K562 (cell line): ENCODE results near the gene SPATA32. TPM values are rescaled to one million over a fixed set of nuclear protein-coding genes. Genes with fewer than 3 reads are reported as not detected.

Source experiments
- ATAC-seq: fragments of 200-7000 bp; cut with Tn5 transposase; 3 replicates; pipeline ENCODE4 v1.9.1; 2020; ENCODE audit warnings: moderate library complexity
- BruUV-seq: library from RNA; stranded (reverse); fragments of 400-500 nt; replicated peaks from 2 replicates; lab custom pipeline; 2021; lab: Mats Ljungman, UMichigan
- CTCF ChIA-PET: fragments of 300-600 bp; formaldehyde crosslinking; extraction: SDS; loops from one replicate; lab custom pipeline; 2021; ENCODE audit warnings: low intra/inter-chr PET ratio; lab: Yijun Ruan, JAX
- POLR2A ChIA-PET: fragments of 300-600, 350-650 bp; sonication (Branson Sonifier 250); formaldehyde crosslinking; extraction: SDS; loops from one replicate; lab custom pipeline; 2021; ENCODE audit warnings: antibody characterized with exemption, inconsistent platforms; lab: Yijun Ruan, JAX
- DNase-seq, 4 experiments: peaks; one replicate each; pipeline versions ENCODE4 v3.0.0 to v3.0.0-alpha.2; 2011 to 2018; ENCODE audit warnings: low spot score in 3 of 4, mixed read lengths in 3 of 4; ENCODE audit errors: extremely low read depth in 1 of 4
- FAIRE-seq: peaks from 2 replicates; lab custom pipeline; 2011; peaks lifted over from hg19 to GRCh38; lab: Jason Lieb, UNC
- H2AFZ ChIP-seq: 2 replicates; pipeline ENCODE4 v1.6.0; 2011; ENCODE audit warnings: low read depth, low read length, control low read depth, inconsistent platforms
- H3K27ac ChIP-seq: fragments of 200-600 bp; 3 replicates; pipeline ENCODE4 v1.8.0; 2011; ENCODE audit warnings: low read depth, mild to moderate bottlenecking, control low read depth, inconsistent platforms, low read length, moderate library complexity, mixed read lengths; ENCODE audit errors: extremely low read depth
- H3K27me3 ChIP-seq, 2 experiments: fragments of 300-600 bp in 1 of 2; 2 replicates in 1 of 2; 3 replicates in 1 of 2; pipeline versions ENCODE4 v1.6.0 to v1.8.0; 2011; ENCODE audit warnings: inconsistent platforms in 2 of 2, low read length in 2 of 2, mild to moderate bottlenecking in 1 of 2, mixed read lengths in 1 of 2, moderate library complexity in 1 of 2; ENCODE audit not compliant: control insufficient read depth in 2 of 2, insufficient read depth in 2 of 2
- H3K36me3 ChIP-seq: fragments of 300-600 bp; 3 replicates; pipeline ENCODE4 v1.8.0; 2011; ENCODE audit warnings: mild to moderate bottlenecking, low read length, inconsistent platforms; ENCODE audit not compliant: control insufficient read depth, insufficient read depth
- H3K4me1 ChIP-seq, 2 experiments: fragments of 200-600 bp in 1 of 2; replicated peaks in 1 of 2; 2 replicates in 1 of 2; 3 replicates in 1 of 2; pipeline versions ENCODE4 v1.5.1 to v1.8.0; 2011; ENCODE audit warnings: inconsistent platforms in 2 of 2, low read length in 2 of 2, mild to moderate bottlenecking in 1 of 2, mixed read lengths in 1 of 2, moderate library complexity in 1 of 2; ENCODE audit not compliant: control insufficient read depth in 2 of 2, insufficient read depth in 2 of 2
- H3K4me2 ChIP-seq: 2 replicates; pipeline ENCODE4 v1.6.1; 2011; ENCODE audit warnings: low read length, control low read depth, inconsistent platforms, mixed read lengths; ENCODE audit not compliant: insufficient read depth
- H3K4me3 ChIP-seq: fragments of 200-600 bp; sonication (generic), shearing (Covaris generic); 2 replicates; pipeline ENCODE4 v1.5.1; 2016; ENCODE audit warnings: control low read depth, inconsistent platforms
- H3K79me2 ChIP-seq: fragments of 200-600 bp; 3 replicates; pipeline ENCODE4 v1.8.0; 2011; ENCODE audit warnings: low read length, inconsistent platforms; ENCODE audit not compliant: control insufficient read depth, insufficient read depth
- H3K9ac ChIP-seq, 2 experiments: 2 replicates each; pipeline versions ENCODE4 v1.6.0 to v1.6.1; 2011; ENCODE audit warnings: low read depth in 2 of 2, low read length in 2 of 2, control low read depth in 1 of 2, inconsistent platforms in 1 of 2, mild to moderate bottlenecking in 1 of 2, mixed read lengths in 1 of 2; ENCODE audit not compliant: insufficient read depth in 1 of 2
- H3K9me1 ChIP-seq: one replicate; pipeline ENCODE4 v1.6.0; 2011; ENCODE audit warnings: inconsistent platforms, mild to moderate bottlenecking, low read length, moderate library complexity; ENCODE audit not compliant: control insufficient read depth, insufficient read depth
- H3K9me3 ChIP-seq: replicated peaks from 2 replicates; pipeline ENCODE4 v1.5.1; 2011; ENCODE audit warnings: low read depth, low read length, inconsistent platforms; ENCODE audit not compliant: control insufficient read depth, insufficient read depth
- H4K20me1 ChIP-seq: replicated peaks from 2 replicates; pipeline ENCODE4 v1.6.1; 2011; ENCODE audit warnings: low read length, inconsistent platforms, mixed read lengths; ENCODE audit not compliant: control insufficient read depth, insufficient read depth
- BCLAF1 ChIP-seq, 2 experiments: fragments of 450-650 bp in 1 of 2; IDR thresholded peaks; 2 replicates each; pipeline ENCODE4 v1.6.1; 2011 to 2017; ENCODE audit warnings: low read depth in 2 of 2, antibody characterized with exemption in 1 of 2, borderline replicate concordance in 1 of 2, low read length in 1 of 2, mild to moderate bottlenecking in 1 of 2, mixed read lengths in 1 of 2; ENCODE audit not compliant: control insufficient read depth in 1 of 2
- CTCF ChIP-seq, 3 experiments: IDR thresholded peaks in 2 of 3; conservative IDR thresholded peaks in 1 of 3; 2 replicates each; pipeline ENCODE4 v1.5.1; 2011 to 2012; ENCODE audit warnings: low read length in 3 of 3, mild to moderate bottlenecking in 3 of 3, control low read depth in 2 of 3, improper control_type of control experiment in 1 of 3, inconsistent platforms in 1 of 3, low read depth in 1 of 3, mixed read lengths in 1 of 3, moderate library complexity in 1 of 3; ENCODE audit not compliant: insufficient read depth in 2 of 3
- ESRRA ChIP-seq: fragments of 450-650 bp; IDR thresholded peaks from 2 replicates; pipeline ENCODE4 v1.6.1; 2014; ENCODE audit warnings: low read depth, mild to moderate bottlenecking, moderate library complexity, borderline replicate concordance
- LCOR ChIP-seq: sonication (generic); formaldehyde crosslinking; IDR thresholded peaks from 2 replicates; pipeline ENCODE4 v1.8.0; 2022; ENCODE audit warnings: mild to moderate bottlenecking, missing genetic modification reagents
- MAZ ChIP-seq, 2 experiments: fragments of 450-650 bp in 1 of 2; sonication (generic) in 1 of 2; formaldehyde crosslinking; IDR thresholded peaks in 1 of 2; conservative IDR thresholded peaks in 1 of 2; 2 replicates each; pipeline versions ENCODE4 v1.4.0 to v1.5.0; 2020; ENCODE audit warnings: mild to moderate bottlenecking in 1 of 2, missing genetic modification reagents in 1 of 2
- NFIC ChIP-seq: fragments of 450-650 bp; IDR thresholded peaks from 2 replicates; pipeline ENCODE4 v1.6.1; 2017; ENCODE audit warnings: mild to moderate bottlenecking, inconsistent platforms
- PATZ1 ChIP-seq: fragments of 250-450 bp; sonication (Bioruptor Pico); IDR thresholded peaks from 2 replicates; pipeline ENCODE4 v1.5.0; 2020; ENCODE audit warnings: mild to moderate bottlenecking, borderline replicate concordance
- RAD21 ChIP-seq, 2 experiments: fragments of 250-450 bp in 1 of 2; fragments of 450-650 bp in 1 of 2; sonication (Bioruptor Pico) in 1 of 2; formaldehyde crosslinking in 1 of 2; IDR thresholded peaks in 1 of 2; conservative IDR thresholded peaks in 1 of 2; 2 replicates each; pipeline versions ENCODE4 v1.4.0 to v1.8.0; 2020 to 2022; ENCODE audit warnings: mild to moderate bottlenecking in 2 of 2, moderate library complexity in 1 of 2
- SMC3 ChIP-seq: conservative IDR thresholded peaks from 2 replicates; pipeline ENCODE4 v1.6.1; 2011; ENCODE audit warnings: low read depth, low read length, improper control_type of control experiment; ENCODE audit not compliant: insufficient read depth
- SNRNP70 ChIP-seq: fragments of 200-400 bp; formaldehyde crosslinking; optimal IDR thresholded peaks from 2 replicates; pipeline ENCODE3; 2017; ENCODE audit warnings: low read depth, low read length
- ZNF644 ChIP-seq: fragments of 200-800 bp; sonication (Bioruptor generic); IDR thresholded peaks from 2 replicates; pipeline ENCODE4 v1.6.1; 2016; ENCODE audit warnings: low read depth, missing genetic modification characterization, missing compliant biosample characterization
- ZNF79 ChIP-seq: fragments of 250-450 bp; sonication (Bioruptor Pico); IDR thresholded peaks from 2 replicates; pipeline ENCODE4 v1.4.0; 2020; ENCODE audit warnings: low read depth, mild to moderate bottlenecking, moderate library complexity
- WGBS: fragments of 100-300 bp; shearing (Covaris generic); methylation state at CpG from one replicate; pipeline ENCODE4 v1.1.6; 2016; ENCODE audit warnings: low coverage, mixed read lengths; ENCODE audit not compliant: insufficient coverage; ENCODE audit errors: missing lambda C conversion rate; 5-methylcytosine and 5-hydroxymethylcytosine counted together
- in situ Hi-C: fragments of 300-500 bp; cut with MboI; formaldehyde crosslinking; loops from 4 replicates; pipeline ENCODE4 v1.15.0; 2018; ENCODE audit warnings: inconsistent platforms, mixed read lengths
- intact Hi-C: fragments of 100-400 bp; cut with micrococcal nuclease; formaldehyde crosslinking; loops from 2 replicates; pipeline ENCODE4 v1.14.2; 2022
- polyA plus RNA-seq, 8 experiments: library from polyadenylated mRNA; depleted of rRNA in 4 of 8; stranded (reverse) in 5 of 8; unstranded in 3 of 8; fragments of >200 nt; fragmentation: Nextera tagmentation in 2 of 8; fragmentation: Illumina TruSeq in 1 of 8; extraction: Ambion mirVana in 2 of 8; extraction: Trizol in 1 of 8; gene quantifications; 2 replicates each; pipeline versions ENCODE4 v1.2.1 to v1.2.3, GENCODE V29; 2011 to 2014; ENCODE audit warnings: inconsistent platforms in 1 of 8, missing spikeins in 1 of 8
- total RNA-seq, 7 experiments: library from RNA; depleted of rRNA in 6 of 7; stranded (reverse); fragments of >200 nt in 6 of 7; fragmentation: Illumina TruSeq in 2 of 7; extraction: Trizol in 2 of 7; gene quantifications; 2 replicates each; pipeline versions ENCODE4 v1.2.1 to v1.2.3, GENCODE V29; 2011 to 2021; ENCODE audit warnings: low replicate concordance in 1 of 7

Gene SPATA32
- total and polyA plus RNA-seq, 9 of the 15 experiments (the other 6 are each of a cell fraction or from before 2014, with no cell fraction given): 0.03 to 0.06 TPM; not detected in 7

- Histone ChIP-seq H3K27ac (no peak overlapping the region), H2AFZ (no peak overlapping the region), H3K9me3 (no peaks in the 10 kb centered on the region), H3K4me3 (no peak overlapping the region), H3K4me1 (peaks cover 0 to 7% of the 10 kb centered on the region in 2 experiments; a peak in 1 of 5 replicates), H4K20me1 (0 out of 2 replicates have a peak, but pooled peaks cover 3% of the 10 kb centered on the region), H3K9ac (peak overlapping the region in 1 of 2 experiments; percentile 64; a peak in 1 of 4 replicates), H3K9me1 (no peaks in the 10 kb centered on the region), H3K36me3 (peaks cover 72% of the 10 kb centered on the region), H3K4me2 (no peak overlapping the region), H3K79me2 (no peaks in the 10 kb centered on the region), H3K27me3 (no peaks in the 10 kb centered on the region)
- POLR2A ChIA-PET: interaction anchor here (0.6 to 1.2 kb wide), 3 partner anchors 118 to 203 kb away, joined by 3 to 4 read pairs (median 3); partner anchors contain the start of gene HEXIM1
- CTCF ChIA-PET: interaction anchor here (0.6 to 2.7 kb wide), 5 partner anchors 52 to 136 kb away, joined by 3 to 20 read pairs (median 4); partner anchors contain the start of gene ACBD4
- peak; percentile 99 for ATAC-seq
- 52% methylated on average over 13 of the region's 13 CpGs for WGBS
- no peak for FAIRE-seq
- no TSS peak for BruUV-seq
- DNase-seq: peak; percentile 65 to 79 (median 75)
- intact Hi-C loops: no loop called here
- in situ Hi-C loops: no loop called here
- TF ChIP-seq LCOR (CRISPR knock-in tag): 0 out of 2 replicates have a peak, but pooled peaks have one; percentile 24
- 0 out of 2 replicates have a peak, but pooled peaks have one; percentile 21 for TF ChIP-seq ESRRA
- TF ChIP-seq SMC3: peak; percentile 61
- TF ChIP-seq NFIC: no peak
- peak; percentile 79 to 90 (median 90) for TF ChIP-seq CTCF (IDR thresholded peaks at IDR 0.05 in 2 of 3, conservative IDR thresholded peaks at IDR 0.05 in 1 of 3; ENCODE audit: insufficient read depth in 2 of 3, low read depth in 1 of 3, low read length in 3 of 3)
- no peak for TF ChIP-seq ZNF79 (CRISPR knock-in tag)
- peak; percentile 51 to 77 for TF ChIP-seq RAD21 (CRISPR knock-in tag; conservative IDR thresholded peaks at IDR 0.05 in 1 of 2, IDR thresholded peaks at IDR 0.05 in 1 of 2)
- no peak for TF ChIP-seq PATZ1 (CRISPR knock-in tag)
- TF ChIP-seq ZNF644 (tag): no peak
- TF ChIP-seq SNRNP70: no peak
- 0 out of 4 replicates have a peak, but pooled peaks of 1 of the 2 experiments have one; percentile 44 for TF ChIP-seq MAZ (CRISPR knock-in tag; conservative IDR thresholded peaks at IDR 0.05 in 1 of 2, IDR thresholded peaks at IDR 0.05 in 1 of 2)
- no peak for TF ChIP-seq BCLAF1 (IDR thresholded peaks at IDR 0.05; ENCODE audit: borderline replicate concordance in 1 of 2, control insufficient read depth in 1 of 2, low read depth in 2 of 2, low read length in 1 of 2)
These were observed 9.0 kb upstream of the SPATA32 start for GRCh38 chr17:45270828-45271418.
